GM12878 (cell line): Measurements from ENCODE around the gene DLK1. TPM values are rescaled to one million over a fixed set of nuclear protein-coding genes. Genes with fewer than 3 reads are reported as not detected.

Experiments used
- ATAC-seq: fragments of 200-7000 bp; cut with Tn5 transposase; 3 replicates; pipeline ENCODE4 v1.9.1; 2020; ENCODE audit warnings: mild to moderate bottlenecking, moderate library complexity
- BruUV-seq: library from RNA; stranded (reverse); fragments of 400-500 nt; replicated peaks from 2 replicates; lab custom pipeline; 2021; lab: Mats Ljungman, UMichigan
- CTCF ChIA-PET: fragments of 300-600 bp; sonication (Branson Sonifier 250); formaldehyde crosslinking; extraction: SDS; loops from one replicate; lab custom pipeline; 2021; ENCODE audit warnings: inconsistent platforms; lab: Yijun Ruan, JAX
- POLR2A ChIA-PET: fragments of 350-600 bp; formaldehyde crosslinking; extraction: SDS; loops from one replicate; lab custom pipeline; 2021; ENCODE audit warnings: inconsistent platforms; lab: Charles Lee
- RAD21 ChIA-PET: fragments of 300-600 bp; sonication (Branson Sonifier 250); formaldehyde crosslinking; loops from one replicate; lab custom pipeline; 2023; ENCODE audit warnings: antibody characterized with exemption; ENCODE audit not compliant: unreplicated experiment; lab: Charles Lee
- SMC1A ChIA-PET: fragments of 300-600 bp; sonication (Branson Sonifier 250); formaldehyde crosslinking; loops from one replicate; lab custom pipeline; 2023; ENCODE audit not compliant: unreplicated experiment, uncharacterized antibody; lab: Charles Lee
- DNase-seq: peaks from one replicate; pipeline ENCODE4 v3.0.0-alpha.2; 2011; ENCODE audit warnings: low read depth, low spot score
- FAIRE-seq: peaks from 3 replicates; lab custom pipeline; 2011; peaks lifted over from hg19 to GRCh38; lab: Jason Lieb, UNC
- H2AFZ ChIP-seq: 2 replicates; pipeline ENCODE4 v1.6.0; 2011; ENCODE audit warnings: low read depth, low read length, control low read depth; ENCODE audit not compliant: control insufficient read depth
- H3K27ac ChIP-seq: 2 replicates; pipeline ENCODE4 v1.5.1; 2011; ENCODE audit warnings: control low read depth; ENCODE audit not compliant: control insufficient read depth, insufficient read depth
- H3K27me3 ChIP-seq, 2 experiments: replicated peaks in 1 of 2; 2 replicates each; pipeline versions ENCODE4 v1.6.0 to v1.6.1; 2011; ENCODE audit warnings: low read length in 1 of 2; ENCODE audit not compliant: control insufficient read depth in 2 of 2, insufficient read depth in 2 of 2
- H3K36me3 ChIP-seq, 2 experiments: 2 replicates each; pipeline ENCODE4 v1.5.1; 2011; ENCODE audit warnings: low read length in 1 of 2; ENCODE audit not compliant: control insufficient read depth in 2 of 2, insufficient read depth in 2 of 2
- H3K4me1 ChIP-seq: 2 replicates; pipeline ENCODE4 v1.6.1; 2011; ENCODE audit warnings: mild to moderate bottlenecking, low read length, moderate library complexity, mixed read lengths; ENCODE audit not compliant: control insufficient read depth, insufficient read depth
- H3K4me2 ChIP-seq: 2 replicates; pipeline ENCODE4 v1.6.0; 2011; ENCODE audit warnings: control low read depth; ENCODE audit not compliant: control insufficient read depth, insufficient read depth
- H3K4me3 ChIP-seq: fragments of 200-600 bp; sonication (generic); 2 replicates; pipeline ENCODE4 v1.5.1; 2016
- H3K79me2 ChIP-seq: 2 replicates; pipeline ENCODE4 v1.6.0; 2011; ENCODE audit warnings: low read length; ENCODE audit not compliant: control insufficient read depth, insufficient read depth
- H3K9ac ChIP-seq: 2 replicates; pipeline ENCODE4 v1.8.0; 2011; ENCODE audit warnings: low read length, control low read depth, mixed read lengths; ENCODE audit not compliant: control insufficient read depth, insufficient read depth
- H3K9me3 ChIP-seq: replicated peaks from 3 replicates; pipeline ENCODE4 v1.5.1; 2011; ENCODE audit warnings: mild to moderate bottlenecking, low read length; ENCODE audit not compliant: control insufficient read depth, insufficient read depth
- H4K20me1 ChIP-seq: 2 replicates; pipeline ENCODE4 v1.6.0; 2011; ENCODE audit not compliant: control insufficient read depth, insufficient read depth
- BRCA1 ChIP-seq: IDR thresholded peaks from 2 replicates; pipeline ENCODE4 v1.6.1; 2011; ENCODE audit warnings: low read depth, low read length, improper control_type of control experiment
- CBX3 ChIP-seq: fragments of 200-600 bp; sonication (generic); IDR thresholded peaks from 2 replicates; pipeline ENCODE4 v1.6.1; 2016; ENCODE audit warnings: low read depth, borderline replicate concordance
- EED ChIP-seq: sonication (generic); IDR thresholded peaks from 2 replicates; pipeline ENCODE4 v1.6.1; 2016; ENCODE audit warnings: antibody characterized with exemption, low read depth
- EGR1 ChIP-seq, 2 experiments: IDR thresholded peaks; 1 replicate in 1 of 2; 2 replicates in 1 of 2; pipeline ENCODE4 v1.6.1; 2011 to 2012; ENCODE audit warnings: low read depth in 2 of 2, low read length in 2 of 2, borderline replicate concordance in 1 of 2, mild to moderate bottlenecking in 1 of 2, moderate library complexity in 1 of 2
- SIN3A ChIP-seq: IDR thresholded peaks from 2 replicates; pipeline ENCODE4 v1.6.1; 2012; ENCODE audit warnings: low read depth, low read length, improper control_type of control experiment
- STAT3 ChIP-seq: IDR thresholded peaks from 2 replicates; pipeline ENCODE4 v1.6.1; 2011; ENCODE audit warnings: low read depth, low read length, improper control_type of control experiment
- TARDBP ChIP-seq: IDR thresholded peaks from 2 replicates; pipeline ENCODE4 v1.6.1; 2016; ENCODE audit warnings: borderline replicate concordance
- TCF3 ChIP-seq: IDR thresholded peaks from 2 replicates; pipeline ENCODE4 v1.6.1; 2012; ENCODE audit warnings: low read depth, mild to moderate bottlenecking, low read length, borderline replicate concordance; ENCODE audit not compliant: insufficient read depth
- WGBS: methylation state at CpG from one replicate; pipeline ENCODE4 v1.1.6; 2016; ENCODE audit warnings: low lambda C conversion rate; ENCODE audit not compliant: insufficient replicate concordance, insufficient coverage; ENCODE audit errors: missing lambda C conversion rate; 5-methylcytosine and 5-hydroxymethylcytosine counted together
- in situ Hi-C: fragments of 300-500 bp; cut with MboI; formaldehyde crosslinking; loops from 9 replicates; pipeline ENCODE4 v1.14.3; 2018; ENCODE audit warnings: mixed read lengths
- intact Hi-C: fragments of 100-400 bp; cut with micrococcal nuclease; formaldehyde crosslinking; loops from one replicate; pipeline ENCODE4 v1.14.2; 2022; ENCODE audit not compliant: unreplicated experiment
- polyA plus RNA-seq, 11 experiments: library from polyadenylated mRNA; depleted of rRNA in 4 of 11; unstranded in 6 of 11; stranded (reverse) in 5 of 11; fragments of >200 nt; fragmentation: Nextera tagmentation in 4 of 11; fragmentation: Illumina TruSeq in 1 of 11; extraction: Ambion mirVana in 4 of 11; extraction: Trizol in 1 of 11; gene quantifications; 1 replicate in 1 of 11; 2 replicates in 10 of 11; pipeline versions ENCODE4 v1.2.1 to v1.2.3, GENCODE V29; 2011 to 2016; ENCODE audit warnings: inconsistent platforms in 2 of 11, missing spikeins in 2 of 11, low read depth in 1 of 11
- total RNA-seq, 4 experiments: library from RNA; depleted of rRNA in 3 of 4; stranded (reverse); fragments of >200 nt in 3 of 4; fragmentation: Illumina TruSeq in 1 of 4; extraction: Trizol in 1 of 4; gene quantifications; 2 replicates each; pipeline versions ENCODE4 v1.2.1 to v1.2.3, GENCODE V29; 2013 to 2021
- TF ChIP-seq, protein P1 (sequence below): IDR thresholded peaks from 2 replicates; pipeline ENCODE4 v1.6.1; 2012; ENCODE audit warnings: improper control_type of control experiment, low read depth, low read length; ENCODE audit not compliant: insufficient replicate concordance
- TF ChIP-seq, protein P2 (sequence below): IDR thresholded peaks from 2 replicates; pipeline ENCODE4 v1.6.1; 2011; ENCODE audit warnings: borderline replicate concordance, low read depth, mild to moderate bottlenecking, moderate library complexity, mixed read lengths, low read length; ENCODE audit not compliant: insufficient read depth; ENCODE audit errors: extremely low read length

DLK1 gene
- total and polyA plus RNA-seq, 10 of the 15 experiments (the other 5 are each of a cell fraction or from before 2014, with no cell fraction given): 0.87 TPM; not detected in 9

DNA sequence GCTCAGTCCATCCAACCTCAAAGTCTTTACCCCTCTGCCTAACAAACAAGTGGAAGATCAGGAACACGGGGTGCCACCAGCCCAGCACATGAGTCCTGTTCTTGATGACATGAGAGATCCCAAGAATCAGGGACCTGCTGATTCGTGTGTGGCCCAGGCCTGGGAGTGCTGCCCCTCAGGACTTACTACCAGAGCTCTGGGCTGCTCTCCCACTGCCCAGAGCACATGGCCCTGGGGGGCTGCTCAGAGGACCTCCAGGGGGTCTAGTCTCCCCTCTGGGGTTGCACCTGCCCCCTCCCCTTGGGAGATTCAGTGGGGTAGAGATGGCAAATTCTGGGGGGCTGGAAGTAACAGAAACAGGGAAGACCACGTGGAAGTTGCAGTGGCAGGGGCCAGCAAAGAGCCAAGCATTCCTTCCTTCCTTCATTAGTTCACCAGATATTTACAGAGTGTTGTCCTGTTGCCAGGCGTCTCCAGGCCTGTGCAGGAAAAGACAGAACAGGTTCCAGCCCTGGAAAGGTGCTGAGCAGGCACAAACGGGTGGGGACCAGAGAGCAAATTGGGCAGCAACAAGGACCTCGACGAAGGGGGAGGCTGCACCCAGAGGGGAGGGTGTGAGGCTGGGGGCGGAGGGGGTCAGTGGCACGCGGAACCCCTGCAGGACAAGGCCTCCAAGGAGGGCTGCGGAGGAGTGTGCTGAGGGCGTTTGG, 54.1 kb downstream of the DLK1 start:
- SMC1A ChIA-PET: no interaction called here
- Histone ChIP-seq H3K36me3 (no peaks in the 10 kb centered on the region), H2AFZ (no peak overlapping the region), H3K9ac (no peak overlapping the region), H3K27ac (no peak overlapping the region), H3K4me1 (no peaks in the 10 kb centered on the region), H3K4me2 (no peak overlapping the region)
- ATAC-seq (no peak), DNase-seq (no peak)
- RAD21 ChIA-PET: no interaction called here
- in situ Hi-C loops (no loop called here), intact Hi-C loops (no loop called here)
- 26% methylated on average over 11 of the region's 12 CpGs for WGBS
- no peak for TF ChIP-seq TCF3
- TF ChIP-seq EED: no peak
- no peak for TF ChIP-seq EGR1 (IDR thresholded peaks at IDR 0.05; ENCODE audit: borderline replicate concordance in 1 of 2, low read depth in 2 of 2, low read length in 2 of 2)
- no peak for TF ChIP-seq BRCA1
- no peak for TF ChIP-seq STAT3
- TF ChIP-seq, all 136 proteins: peak for 0
- no peak for FAIRE-seq
- no TSS peak for BruUV-seq
- no peak overlapping the region for H3K4me3 ChIP-seq
- H4K20me1 ChIP-seq: no peaks in the 10 kb centered on the region
- ChIA-PET CTCF (no interaction called here), POLR2A (no interaction called here)
- peaks cover 0 to 2% of the 10 kb centered on the region in 2 experiments; a peak in 2 of 4 replicates for H3K27me3 ChIP-seq
- no peaks in the 10 kb centered on the region for H3K79me2 ChIP-seq
- H3K9me3 ChIP-seq: no peaks in the 10 kb centered on the region

GRCh38 chr14:100781952-100782351, 55.3 kb downstream of the DLK1 start:
- TF ChIP-seq SIN3A (no peak), CBX3 (no peak), TARDBP (no peak)
- TF ChIP-seq, protein P1, sequence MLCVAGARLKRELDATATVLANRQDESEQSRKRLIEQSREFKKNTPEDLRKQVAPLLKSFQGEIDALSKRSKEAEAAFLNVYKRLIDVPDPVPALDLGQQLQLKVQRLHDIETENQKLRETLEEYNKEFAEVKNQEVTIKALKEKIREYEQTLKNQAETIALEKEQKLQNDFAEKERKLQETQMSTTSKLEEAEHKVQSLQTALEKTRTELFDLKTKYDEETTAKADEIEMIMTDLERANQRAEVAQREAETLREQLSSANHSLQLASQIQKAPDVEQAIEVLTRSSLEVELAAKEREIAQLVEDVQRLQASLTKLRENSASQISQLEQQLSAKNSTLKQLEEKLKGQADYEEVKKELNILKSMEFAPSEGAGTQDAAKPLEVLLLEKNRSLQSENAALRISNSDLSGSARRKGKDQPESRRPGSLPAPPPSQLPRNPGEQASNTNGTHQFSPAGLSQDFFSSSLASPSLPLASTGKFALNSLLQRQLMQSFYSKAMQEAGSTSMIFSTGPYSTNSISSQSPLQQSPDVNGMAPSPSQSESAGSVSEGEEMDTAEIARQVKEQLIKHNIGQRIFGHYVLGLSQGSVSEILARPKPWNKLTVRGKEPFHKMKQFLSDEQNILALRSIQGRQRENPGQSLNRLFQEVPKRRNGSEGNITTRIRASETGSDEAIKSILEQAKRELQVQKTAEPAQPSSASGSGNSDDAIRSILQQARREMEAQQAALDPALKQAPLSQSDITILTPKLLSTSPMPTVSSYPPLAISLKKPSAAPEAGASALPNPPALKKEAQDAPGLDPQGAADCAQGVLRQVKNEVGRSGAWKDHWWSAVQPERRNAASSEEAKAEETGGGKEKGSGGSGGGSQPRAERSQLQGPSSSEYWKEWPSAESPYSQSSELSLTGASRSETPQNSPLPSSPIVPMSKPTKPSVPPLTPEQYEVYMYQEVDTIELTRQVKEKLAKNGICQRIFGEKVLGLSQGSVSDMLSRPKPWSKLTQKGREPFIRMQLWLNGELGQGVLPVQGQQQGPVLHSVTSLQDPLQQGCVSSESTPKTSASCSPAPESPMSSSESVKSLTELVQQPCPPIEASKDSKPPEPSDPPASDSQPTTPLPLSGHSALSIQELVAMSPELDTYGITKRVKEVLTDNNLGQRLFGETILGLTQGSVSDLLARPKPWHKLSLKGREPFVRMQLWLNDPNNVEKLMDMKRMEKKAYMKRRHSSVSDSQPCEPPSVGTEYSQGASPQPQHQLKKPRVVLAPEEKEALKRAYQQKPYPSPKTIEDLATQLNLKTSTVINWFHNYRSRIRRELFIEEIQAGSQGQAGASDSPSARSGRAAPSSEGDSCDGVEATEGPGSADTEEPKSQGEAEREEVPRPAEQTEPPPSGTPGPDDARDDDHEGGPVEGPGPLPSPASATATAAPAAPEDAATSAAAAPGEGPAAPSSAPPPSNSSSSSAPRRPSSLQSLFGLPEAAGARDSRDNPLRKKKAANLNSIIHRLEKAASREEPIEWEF: no peak
- TF ChIP-seq, protein P2, sequence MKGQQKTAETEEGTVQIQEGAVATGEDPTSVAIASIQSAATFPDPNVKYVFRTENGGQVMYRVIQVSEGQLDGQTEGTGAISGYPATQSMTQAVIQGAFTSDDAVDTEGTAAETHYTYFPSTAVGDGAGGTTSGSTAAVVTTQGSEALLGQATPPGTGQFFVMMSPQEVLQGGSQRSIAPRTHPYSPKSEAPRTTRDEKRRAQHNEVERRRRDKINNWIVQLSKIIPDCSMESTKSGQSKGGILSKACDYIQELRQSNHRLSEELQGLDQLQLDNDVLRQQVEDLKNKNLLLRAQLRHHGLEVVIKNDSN: no peak
- FAIRE-seq (no peak), ATAC-seq (no peak), DNase-seq (no peak)
- Histone ChIP-seq H3K4me3 (no peak overlapping the region), H2AFZ (no peak overlapping the region), H3K4me2 (no peak overlapping the region), H3K27me3 (peaks cover 0 to 2% of the 10 kb centered on the region in 2 experiments; a peak in 2 of 4 replicates), H3K9me3 (no peaks in the 10 kb centered on the region), H3K79me2 (no peaks in the 10 kb centered on the region), H4K20me1 (no peaks in the 10 kb centered on the region), H3K27ac (no peak overlapping the region), H3K9ac (no peak overlapping the region), H3K36me3 (no peaks in the 10 kb centered on the region), H3K4me1 (no peaks in the 10 kb centered on the region)
- in situ Hi-C loops: no loop called here
- ChIA-PET SMC1A (no interaction called here), POLR2A (no interaction called here), CTCF (no interaction called here), RAD21 (no interaction called here)
- intact Hi-C loops: no loop called here
- BruUV-seq: no TSS peak
- WGBS: 12% methylated on average over 8 of the region's 8 CpGs
